ENCODE results near the gene CLIC5. TPM values are rescaled to one million over a fixed set of nuclear protein-coding genes. Genes with fewer than 3 reads are reported as not detected.

The CLIC5 gene
- polyA plus RNA-seq, 1 donor from 2014 or later: 0.22 TPM

- H3K4me3 ChIP-seq (ENCODE audit: low read length): no peak overlapping the region
- H3K4me2 ChIP-seq (ENCODE audit: low read length): no peak overlapping the region
Measured at GRCh38 chr6:46029602-46030001, 13.9 kb upstream of the CLIC5 start.

GRCh38 chr6:46026307-46026706 lies 10.6 kb upstream of the CLIC5 start:
- Histone ChIP-seq H3K27me3 (ENCODE audit: insufficient read depth, low read depth, low read length) (no peaks in the 10 kb centered on the region), H3K4me2 (ENCODE audit: low read length) (no peak overlapping the region), H3K27ac (ENCODE audit: low read length) (no peak overlapping the region), H3K36me3 (ENCODE audit: insufficient read depth, low read length) (no peaks in the 10 kb centered on the region), H3K4me3 (ENCODE audit: low read length) (no peak overlapping the region), H3K9ac (ENCODE audit: low read length) (no peak overlapping the region), H4K20me1 (ENCODE audit: insufficient read depth) (no peaks in the 10 kb centered on the region), H3K9me2 (ENCODE audit: insufficient read depth, low read length) (no peaks in the 10 kb centered on the region), H3F3A (ENCODE audit: insufficient read depth, low read length, poor library complexity, severe bottlenecking) (no peaks in the 10 kb centered on the region), H3K9me3 (ENCODE audit: low read length) (no peaks in the 10 kb centered on the region), H3K79me2 (replicated peaks; ENCODE audit: insufficient read depth, low read length) (no peaks in the 10 kb centered on the region), H2AFZ (ENCODE audit: low read depth, low read length) (no peak overlapping the region)
- TF ChIP-seq EP300 (conservative IDR thresholded peaks at IDR 0.05; ENCODE audit: poor library complexity, severe bottlenecking) (no peak), MXI1 (conservative IDR thresholded peaks at IDR 0.05; ENCODE audit: poor library complexity, severe bottlenecking) (no peak), TAF1 (IDR thresholded peaks at IDR 0.05; ENCODE audit: low read depth) (no peak), EZH2 (IDR thresholded peaks at IDR 0.05; ENCODE audit: borderline replicate concordance, insufficient read depth, low read length, poor library complexity, severe bottlenecking) (no peak), CTCF (IDR thresholded peaks at IDR 0.05; ENCODE audit: poor library complexity, severe bottlenecking) (no peak), POLR2AphosphoS5 (IDR thresholded peaks at IDR 0.05) (no peak), RAD21 (conservative IDR thresholded peaks at IDR 0.05) (no peak), REST (IDR thresholded peaks at IDR 0.05; ENCODE audit: borderline replicate concordance) (no peak), SMC3 (conservative IDR thresholded peaks at IDR 0.05; ENCODE audit: poor library complexity) (no peak)

More at GRCh38 chr6:46029602-46030001, 13.9 kb upstream of the CLIC5 start:
- Histone ChIP-seq H3K9me3 (ENCODE audit: low read length) (no peaks in the 10 kb centered on the region), H3K27ac (ENCODE audit: low read length) (no peak overlapping the region), H3K9me2 (ENCODE audit: insufficient read depth, low read length) (no peaks in the 10 kb centered on the region), H3K27me3 (ENCODE audit: insufficient read depth, low read depth, low read length) (no peaks in the 10 kb centered on the region), H3F3A (ENCODE audit: insufficient read depth, low read length, poor library complexity, severe bottlenecking) (no peaks in the 10 kb centered on the region), H2AFZ (ENCODE audit: low read depth, low read length) (no peak overlapping the region), H3K36me3 (ENCODE audit: insufficient read depth, low read length) (no peaks in the 10 kb centered on the region), H3K79me2 (replicated peaks; ENCODE audit: insufficient read depth, low read length) (no peaks in the 10 kb centered on the region), H4K20me1 (ENCODE audit: insufficient read depth) (no peaks in the 10 kb centered on the region), H3K9ac (ENCODE audit: low read length) (no peak overlapping the region)
- TF ChIP-seq EP300 (conservative IDR thresholded peaks at IDR 0.05; ENCODE audit: poor library complexity, severe bottlenecking): no peak
- no peak for TF ChIP-seq RAD21 (conservative IDR thresholded peaks at IDR 0.05)
- no peak for TF ChIP-seq POLR2AphosphoS5 (IDR thresholded peaks at IDR 0.05)
- no peak for TF ChIP-seq EZH2 (IDR thresholded peaks at IDR 0.05; ENCODE audit: borderline replicate concordance, insufficient read depth, low read length, poor library complexity, severe bottlenecking)
